ENCODE results near the gene COMMD2.

Gene COMMD2

DNA sequence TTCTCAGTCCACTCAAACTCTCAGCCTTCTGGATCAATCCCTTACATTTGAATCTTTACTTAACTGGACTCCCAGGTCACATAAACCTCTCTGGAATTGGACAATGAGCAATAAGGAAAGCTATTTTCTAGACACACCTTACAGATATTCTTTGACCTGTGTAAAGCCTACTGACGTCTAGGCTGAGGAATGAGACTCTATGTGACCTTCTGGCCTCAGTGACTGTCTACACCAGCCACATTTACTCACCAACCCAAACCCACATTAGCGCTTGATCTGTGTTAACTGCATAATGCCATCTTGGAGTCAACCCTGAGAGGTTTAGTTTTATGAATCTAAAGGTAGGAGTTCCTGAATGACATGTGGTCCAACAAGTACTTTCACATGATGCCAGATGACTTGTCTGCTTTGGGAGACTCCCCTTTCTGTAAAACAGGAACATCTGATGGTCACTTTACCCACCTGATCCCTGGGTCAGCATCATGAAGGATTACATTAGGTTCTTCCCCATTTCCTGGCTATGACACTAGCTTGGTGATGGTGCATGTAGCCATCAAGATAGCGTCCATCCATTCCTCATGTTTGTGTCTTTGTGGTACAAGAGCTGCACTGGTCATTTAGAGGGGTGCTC is 11.4 kb upstream of the COMMD2 start:
- DNase-seq = no peak

DNA sequence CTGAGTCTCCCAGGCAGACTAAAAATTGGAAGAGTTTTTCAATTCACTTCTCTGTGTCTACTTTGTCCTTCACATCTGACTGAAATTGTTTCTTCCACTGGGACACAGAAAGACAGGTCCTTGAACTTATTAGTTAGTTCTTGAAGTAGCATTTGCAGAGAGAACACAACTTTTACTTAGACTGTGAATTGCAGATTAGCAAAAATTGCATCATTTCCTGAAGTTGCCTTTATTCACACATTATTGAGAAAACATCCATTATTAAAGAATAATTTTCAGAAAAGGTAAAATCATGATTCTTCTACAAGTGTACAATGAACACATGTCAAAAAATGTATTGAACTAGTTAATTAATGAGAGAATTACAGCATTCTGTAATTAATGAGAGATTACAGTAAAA is 1.4 kb upstream of the COMMD2 start:
- no peak for DNase-seq

DNA sequence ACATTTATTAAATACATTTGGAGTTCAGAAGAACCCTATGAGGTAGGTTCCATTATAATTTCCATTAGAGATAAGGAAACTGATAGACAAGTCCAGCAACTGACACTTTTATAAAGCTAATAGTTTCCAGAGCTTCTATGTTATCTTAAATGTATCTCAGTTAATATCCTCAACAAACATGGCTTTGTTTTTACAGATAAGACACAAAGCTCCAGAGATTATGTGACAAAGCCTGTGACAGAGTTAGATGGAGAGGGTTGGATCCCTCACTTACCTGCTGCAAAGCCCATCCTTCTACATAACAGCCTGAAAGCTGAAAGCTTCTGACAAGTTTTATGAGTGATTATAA is 473 bp upstream of the COMMD2 start:
- no peak for DNase-seq

DNA sequence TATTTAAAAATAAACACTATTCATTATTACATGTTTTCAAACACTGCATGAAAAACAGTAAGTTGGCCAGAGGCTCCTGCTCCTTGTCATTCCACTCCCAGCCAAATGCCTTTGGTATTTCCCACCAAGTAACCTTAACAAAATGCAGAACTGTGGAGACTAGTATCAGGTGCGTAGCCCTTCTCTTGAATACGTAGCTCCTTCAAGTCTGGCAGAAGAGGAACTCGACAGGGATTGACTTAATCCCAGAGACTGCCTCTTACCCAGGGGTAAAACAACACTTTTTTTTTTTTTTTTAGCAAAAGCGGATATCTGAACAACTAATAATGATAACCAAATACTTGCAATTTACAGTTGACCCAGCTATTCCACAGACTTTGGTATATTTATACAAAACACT is 738 bp downstream of the COMMD2 start:
- DNase-seq = no peak

DNA sequence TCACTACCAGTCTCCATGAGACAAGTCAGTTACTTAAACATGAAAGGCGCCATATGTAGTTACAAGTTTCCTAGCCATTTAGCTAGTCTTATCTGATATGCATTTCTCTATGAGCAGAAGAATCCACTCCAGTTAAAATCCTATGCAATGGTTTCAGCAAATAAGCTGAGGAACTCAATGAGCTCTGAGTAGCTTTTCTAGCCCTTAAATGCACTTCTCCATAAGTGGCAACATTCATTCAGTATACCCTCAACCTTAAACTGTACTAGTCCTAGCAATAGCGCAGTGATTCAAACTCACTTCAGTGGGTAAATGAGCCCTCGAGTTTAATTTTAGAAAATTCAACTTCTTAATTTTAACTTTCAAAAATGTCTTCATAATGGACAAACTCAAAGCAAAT is 7.7 kb downstream of the COMMD2 start:
- DNase-seq = no peak

DNA sequence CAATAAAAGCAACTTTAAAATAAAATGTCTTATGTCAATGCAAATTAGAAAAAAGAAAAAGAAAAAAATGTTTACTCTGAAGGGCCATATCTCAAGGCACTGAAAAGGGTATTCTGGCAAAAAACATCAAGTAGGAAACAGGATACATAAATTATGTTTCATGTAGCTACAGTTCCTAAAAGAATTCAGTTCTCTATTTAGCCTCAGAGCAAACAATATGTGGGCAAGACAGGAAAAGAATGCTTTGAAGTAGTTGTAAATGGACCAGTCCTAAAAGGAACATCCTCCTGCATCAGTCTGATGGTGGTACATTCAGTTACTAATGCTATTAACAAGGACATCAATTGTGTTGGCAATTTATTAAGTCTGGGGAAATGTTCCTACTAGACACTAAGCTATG is 8.1 kb downstream of the COMMD2 start:
- DNase-seq = no peak

DNA sequence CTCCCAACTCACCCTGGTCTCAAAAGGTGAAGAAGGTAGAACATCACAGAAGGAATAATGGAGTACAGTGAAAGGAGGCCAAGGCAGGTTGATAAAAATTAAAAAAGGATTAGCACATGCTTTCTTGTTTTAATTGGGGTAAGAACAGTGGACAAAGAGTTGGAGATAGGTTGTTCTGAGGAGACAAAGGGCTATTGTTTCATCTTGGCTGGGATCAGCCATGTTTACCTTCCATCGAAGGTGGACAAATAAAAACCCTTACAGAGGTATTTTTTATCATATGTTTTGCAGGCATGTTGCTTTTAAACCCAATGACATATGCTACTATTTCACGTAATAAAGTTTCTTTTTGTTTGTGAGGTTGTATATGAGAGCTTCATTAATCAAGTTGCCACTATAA is 12.9 kb downstream of the COMMD2 start:
- no peak for DNase-seq

DNA sequence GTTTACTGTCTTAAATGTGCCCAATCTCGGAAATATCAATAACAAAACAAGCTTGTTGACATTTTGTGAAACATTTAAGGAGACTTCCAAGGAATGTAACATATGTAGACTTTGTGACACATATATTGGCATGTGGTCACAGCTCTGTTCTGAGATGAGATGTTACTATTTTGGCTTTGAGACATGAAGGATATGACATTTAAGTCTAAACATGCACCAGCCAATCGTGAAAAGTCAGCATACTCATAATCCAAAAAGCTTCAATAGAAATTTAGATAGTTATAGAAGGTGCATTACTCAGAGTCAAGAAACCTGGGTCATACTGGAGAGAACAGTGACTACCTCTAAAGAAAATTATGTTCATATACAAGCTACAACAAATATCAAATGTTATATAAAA is 13.4 kb downstream of the COMMD2 start:
- no peak for DNase-seq

DNA sequence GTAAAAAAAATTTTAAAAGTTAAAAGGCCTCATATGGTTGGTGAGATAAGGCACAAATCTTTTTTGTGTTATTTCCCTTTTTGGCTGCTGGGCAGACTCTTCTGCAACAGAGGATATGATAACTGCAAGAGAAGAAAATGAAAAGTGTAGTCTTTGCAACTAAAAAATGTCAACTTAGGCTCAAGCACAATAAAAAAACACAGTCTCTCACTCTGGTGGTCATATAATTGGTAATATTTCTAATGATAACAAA is 15.4 kb downstream of the COMMD2 start:
- no peak for DNase-seq

DNA sequence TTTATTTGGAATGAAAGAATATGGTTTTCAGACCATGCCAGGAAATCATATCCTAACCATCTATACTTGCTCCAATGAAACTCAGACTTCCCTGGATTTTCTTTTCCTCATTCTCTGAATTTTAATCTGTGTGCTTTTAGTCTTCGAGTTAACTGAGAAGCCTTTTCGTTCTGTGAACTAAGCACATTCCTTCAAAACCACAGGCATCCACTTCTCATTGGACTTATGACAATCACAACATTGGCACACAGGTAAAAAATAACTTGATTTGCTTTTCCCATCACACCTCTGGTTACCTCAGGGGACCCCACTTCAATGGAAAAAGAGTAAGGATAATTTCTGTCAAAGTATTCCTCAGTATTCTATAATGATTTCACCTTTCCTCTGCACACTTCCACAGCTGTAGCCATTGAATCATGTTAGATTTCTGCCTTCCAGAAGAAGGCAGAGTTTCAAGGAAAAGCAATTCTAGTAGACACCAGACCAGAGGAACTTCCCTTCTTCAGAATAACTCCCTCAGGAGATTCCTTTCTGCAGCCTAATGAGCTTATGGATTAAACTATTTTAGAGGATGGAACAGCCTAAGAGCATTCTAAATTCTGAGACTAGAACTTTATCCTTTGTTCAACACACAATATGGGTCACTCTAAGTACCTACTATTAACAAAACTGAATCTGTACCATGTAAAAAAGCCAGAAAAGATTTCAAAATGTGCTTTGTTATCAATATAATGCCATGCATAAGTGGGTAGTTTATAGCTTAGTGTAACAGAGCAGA is 15.9 kb downstream of the COMMD2 start:
- DNase-seq = no peak

DNA sequence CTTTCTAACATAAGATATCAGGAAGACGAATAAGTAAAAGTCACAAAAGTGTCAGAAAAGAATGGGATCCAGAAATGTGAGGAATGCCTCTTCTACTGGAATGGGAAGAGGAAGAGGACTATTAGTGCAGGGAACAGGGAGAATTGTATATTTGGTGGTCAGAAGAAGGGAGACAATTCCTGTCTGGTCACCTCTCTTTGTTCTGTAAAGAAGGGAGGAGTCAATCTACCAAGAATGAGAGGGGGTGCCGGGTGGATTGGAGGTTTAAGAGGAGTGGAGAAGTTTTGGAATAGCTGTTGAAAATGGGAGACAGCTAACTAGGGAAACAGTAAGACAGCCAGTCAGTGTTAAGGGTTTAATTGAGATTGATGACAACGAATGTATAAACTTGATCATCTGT is 20.1 kb downstream of the COMMD2 start:
- no peak for DNase-seq

DNA sequence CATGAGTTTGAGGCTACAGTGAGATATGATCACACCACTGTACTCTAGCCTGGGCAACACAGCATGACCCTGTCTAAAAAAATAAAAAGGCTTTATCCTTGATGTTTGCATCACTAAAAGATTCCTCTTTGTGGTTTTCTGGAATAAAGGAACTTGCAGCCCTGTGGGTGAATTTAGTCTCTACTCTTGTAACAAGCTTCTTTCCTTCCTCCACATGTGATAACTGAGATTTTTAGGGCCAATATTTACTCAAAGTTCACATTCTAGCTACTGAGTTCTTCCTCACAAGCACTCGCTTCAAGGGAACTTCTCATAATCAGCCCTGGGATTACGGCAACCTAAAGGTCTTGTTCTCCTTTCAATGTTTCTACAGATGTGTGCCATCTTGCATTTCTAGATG is 24.6 kb downstream of the COMMD2 start:
- DNase-seq = no peak

DNA sequence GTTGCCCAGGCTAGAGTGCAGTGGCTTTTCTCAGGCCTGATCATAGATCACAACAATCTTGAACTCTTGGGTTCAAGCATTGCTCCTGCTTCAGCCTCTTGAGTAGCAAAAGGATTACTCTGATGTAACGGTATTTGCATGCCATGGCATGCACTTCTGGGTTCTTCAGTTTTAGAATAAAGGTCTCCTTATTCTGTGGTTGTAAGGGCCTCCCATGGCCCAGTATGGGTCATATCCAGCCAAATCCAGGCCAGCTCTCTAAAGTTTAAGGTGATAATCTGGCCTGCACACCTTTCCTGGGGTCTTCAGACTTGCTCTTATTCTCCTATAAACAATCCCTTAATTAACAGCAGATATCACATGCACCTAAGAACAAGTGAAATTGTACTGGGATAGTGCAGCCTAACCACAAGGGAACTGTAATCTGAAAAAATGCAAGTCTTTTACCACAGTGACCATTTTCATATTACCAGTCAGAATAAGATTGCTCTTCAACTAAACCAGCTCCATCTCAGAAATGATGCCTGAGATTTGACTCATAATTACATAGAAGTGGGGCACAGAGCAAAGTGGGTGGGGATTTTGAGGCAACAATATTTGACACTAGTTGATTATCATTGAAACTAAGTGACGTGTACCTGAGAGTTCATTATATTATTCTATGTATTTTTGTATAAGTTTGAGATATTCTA is 25.4 kb downstream of the COMMD2 start:
- DNase-seq = no peak

DNA sequence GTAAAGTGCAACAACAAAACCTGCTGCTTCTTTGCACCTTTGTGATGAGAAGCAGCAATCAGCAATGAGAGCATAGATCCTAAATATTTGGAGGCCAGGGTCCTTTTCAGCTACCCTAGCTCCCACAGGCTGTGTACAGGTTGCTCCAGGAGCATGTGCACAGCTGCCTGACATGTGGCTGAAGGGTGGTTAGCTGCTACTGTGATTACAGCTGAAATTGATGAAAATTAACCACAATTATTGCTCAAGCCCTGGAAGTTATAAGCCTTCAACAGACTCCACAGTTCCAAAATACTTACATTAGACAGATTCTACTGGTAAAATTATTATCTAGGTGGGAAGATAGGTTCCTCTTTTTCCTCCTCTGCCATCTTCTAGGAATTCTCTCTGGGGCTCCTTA is 28.5 kb downstream of the COMMD2 start:
- DNase-seq = no peak

DNA sequence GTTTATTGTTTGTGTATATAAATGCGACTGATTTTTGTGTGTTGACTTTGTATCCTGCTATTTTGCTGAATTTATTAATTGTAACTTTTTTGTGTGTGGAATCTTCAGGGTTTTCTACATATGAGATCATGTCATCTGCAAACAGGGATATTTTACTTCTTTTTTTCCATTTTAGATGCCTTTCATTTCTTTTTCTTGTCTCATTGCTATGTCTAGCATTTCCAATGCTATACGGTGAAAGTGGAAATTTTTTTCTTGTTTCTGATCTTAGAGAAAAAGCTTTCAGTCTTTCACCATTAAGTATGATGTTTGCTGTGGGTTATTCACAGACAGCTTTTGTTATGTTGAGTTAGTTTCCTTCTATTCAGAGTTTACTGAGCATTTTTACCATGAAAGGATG is 31.4 kb downstream of the COMMD2 start:
- DNase-seq = no peak

DNA sequence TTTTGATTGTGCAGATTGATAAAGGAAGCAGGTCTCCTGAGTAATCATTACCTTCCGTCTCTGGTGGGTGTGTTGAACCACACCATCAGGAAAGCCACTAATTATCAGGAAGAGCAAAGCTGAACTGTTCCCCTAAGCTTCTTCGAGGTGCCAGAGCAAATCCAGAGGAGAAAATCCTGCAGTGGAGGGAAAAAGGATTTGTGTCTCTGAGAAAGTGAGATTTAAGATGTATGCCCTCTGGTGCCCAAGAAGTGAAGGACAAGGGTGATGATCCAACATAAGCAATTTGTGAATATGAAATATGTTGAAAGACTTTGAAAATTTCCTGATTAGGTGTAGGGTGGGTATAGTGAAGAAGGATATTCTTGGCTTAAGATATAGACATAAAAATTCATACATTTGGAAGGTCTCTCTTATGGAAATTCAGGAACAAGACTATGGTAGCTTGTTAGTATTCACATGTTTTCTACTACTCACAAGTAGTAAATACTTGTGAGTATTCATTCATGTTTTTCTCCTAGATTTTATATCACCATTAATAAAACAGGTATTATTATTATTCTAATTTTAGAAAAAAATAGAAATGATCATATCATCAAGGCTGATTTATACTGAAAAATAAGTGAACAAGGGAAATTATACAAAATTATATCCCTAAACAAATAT is 34.8 kb downstream of the COMMD2 start:
- DNase-seq = peak; percentile 12

DNA sequence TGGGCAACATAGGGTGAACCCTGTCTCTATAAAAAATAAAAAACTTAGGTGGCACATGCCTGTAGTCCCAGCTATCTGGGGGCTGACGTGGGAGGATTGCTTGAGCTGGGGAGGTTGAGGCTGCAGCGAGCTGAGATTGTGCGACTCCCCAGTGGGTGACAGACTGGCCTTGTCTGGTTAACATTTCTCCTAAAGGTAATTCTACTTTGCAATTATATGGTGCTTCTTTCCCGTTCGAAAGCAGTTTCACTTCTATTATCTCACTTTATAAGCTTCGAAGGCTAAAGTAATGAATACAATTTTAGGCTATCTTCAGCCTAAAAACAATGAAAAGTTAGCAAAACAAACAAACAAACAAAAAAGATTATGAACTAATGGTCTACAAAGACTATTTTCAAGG is 35.3 kb downstream of the COMMD2 start:
- DNase-seq = no peak

DNA sequence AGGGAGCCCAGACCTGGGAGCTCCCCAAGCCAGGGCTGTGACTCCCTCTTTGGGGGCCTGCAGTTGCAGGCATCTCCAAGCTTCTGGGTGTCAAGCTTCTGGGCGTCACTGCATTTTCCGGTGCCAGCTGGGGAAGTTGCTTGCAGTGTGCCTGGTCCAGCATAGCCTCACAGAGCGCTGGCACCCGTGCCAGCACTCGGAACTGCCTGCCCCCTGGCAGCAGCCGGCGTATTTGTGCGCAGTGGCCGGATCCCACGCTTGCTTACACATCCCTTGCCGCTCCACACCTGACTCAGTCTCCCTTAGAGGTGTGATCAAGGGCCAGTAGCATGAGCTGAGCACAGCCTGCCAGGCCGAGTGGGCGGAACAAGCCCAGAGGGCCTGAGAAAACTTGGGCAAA is 37.0 kb downstream of the COMMD2 start:
- no peak for DNase-seq

DNA sequence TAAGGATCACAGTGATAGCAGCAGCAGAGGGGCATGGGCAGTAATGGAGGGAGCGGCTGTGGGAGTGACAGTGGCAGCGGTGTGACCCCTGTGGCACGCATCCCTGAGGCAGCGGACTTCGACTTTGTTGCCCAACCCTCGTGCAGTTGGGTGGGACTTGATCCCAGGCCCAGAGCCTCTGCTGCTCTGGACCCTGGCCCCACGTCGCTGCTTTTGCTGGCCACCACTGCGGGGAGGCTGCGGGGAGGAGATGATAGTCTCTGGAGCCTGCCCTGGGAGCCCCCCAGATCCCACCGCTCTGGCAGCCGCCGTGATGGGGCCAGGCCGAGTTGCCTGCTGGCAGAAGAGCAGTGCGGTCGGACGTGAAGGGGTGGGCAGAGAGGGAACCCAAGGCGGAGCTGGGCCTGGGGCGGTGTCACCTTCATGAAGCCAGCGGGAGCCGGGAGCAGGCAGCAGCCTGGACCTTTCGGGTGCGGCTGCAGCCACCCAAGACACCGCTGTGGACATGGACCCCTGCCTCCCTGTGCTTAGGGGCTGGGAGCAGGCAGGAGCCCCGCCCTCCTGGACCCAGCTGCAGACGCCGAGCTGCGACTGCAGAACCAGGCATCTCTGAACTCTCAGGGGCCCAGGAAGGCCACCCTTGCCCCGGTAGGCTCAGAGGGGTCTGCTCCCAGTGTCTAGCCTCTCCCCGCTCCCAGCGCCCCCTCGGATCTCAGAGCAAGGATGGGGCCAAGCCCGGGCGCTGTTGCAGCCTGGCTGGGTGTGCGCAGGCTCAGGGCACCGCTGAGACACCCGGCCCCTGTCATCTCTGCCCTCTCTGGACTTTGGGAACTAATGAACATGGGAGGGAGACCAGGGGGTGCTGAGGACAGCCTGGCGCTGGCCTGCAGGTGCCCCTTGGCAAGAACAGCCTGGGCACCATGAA is 38.3 kb downstream of the COMMD2 start:
- no peak for DNase-seq

DNA sequence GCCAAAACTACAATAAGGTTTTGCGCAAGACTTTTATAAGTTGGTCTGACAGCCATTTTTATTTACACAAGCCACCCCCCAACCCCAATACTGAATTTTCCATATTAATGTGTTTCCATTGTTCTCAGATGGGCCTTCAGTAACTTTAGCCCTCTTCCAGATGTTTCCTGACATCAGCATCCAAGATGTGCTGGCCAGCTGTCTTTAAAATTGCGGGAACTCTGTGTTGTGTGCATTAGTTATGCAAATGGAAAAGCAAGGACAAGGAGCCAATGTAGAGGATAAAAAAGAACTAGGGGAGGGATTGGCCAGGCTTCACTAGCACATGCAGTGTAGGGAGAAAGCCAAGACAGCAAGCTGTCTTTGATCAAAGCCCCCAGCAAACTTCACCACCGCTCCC is 45.4 kb downstream of the COMMD2 start:
- DNase-seq = no peak

DNA sequence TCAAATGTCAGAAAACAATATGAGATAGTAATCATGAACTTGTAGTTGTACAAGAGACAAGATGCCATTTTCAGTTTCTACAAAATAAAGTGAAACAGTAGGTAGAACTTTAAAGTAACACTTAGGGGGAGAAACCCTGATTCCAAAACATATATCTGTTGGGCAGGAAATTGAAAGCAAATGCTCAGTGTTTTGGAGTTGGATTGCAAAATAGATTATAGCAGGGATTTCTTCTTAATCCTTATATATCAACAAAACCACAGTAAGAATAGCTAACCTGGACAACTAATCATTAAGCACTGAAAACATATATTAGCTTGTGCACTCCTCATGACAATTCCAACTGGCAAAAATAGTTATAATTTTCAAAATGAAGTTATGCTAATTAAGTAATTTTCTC is 46.9 kb downstream of the COMMD2 start:
- DNase-seq = no peak

DNA sequence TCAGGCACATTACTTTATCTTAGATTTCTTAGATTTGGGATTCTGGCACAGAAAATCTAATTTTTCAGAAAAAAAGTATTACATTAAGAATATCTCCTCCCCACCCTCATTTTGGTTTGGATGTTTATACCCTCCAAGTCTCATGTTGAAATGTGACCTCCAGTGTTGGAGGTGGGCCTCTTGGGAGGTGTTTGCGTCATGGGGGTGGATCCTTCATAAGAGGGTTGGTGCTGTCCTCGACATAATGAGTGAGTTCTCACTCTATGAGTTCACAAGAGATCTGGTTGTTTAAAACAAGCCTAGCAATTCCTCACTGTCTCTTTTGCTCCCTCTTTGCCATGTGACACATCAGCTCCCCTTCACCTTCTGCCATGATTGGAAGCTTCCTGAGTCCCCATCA is 48.8 kb downstream of the COMMD2 start:
- DNase-seq = no peak

Measured in NCI-H2227 treated with DMSO at 0.1 percent for 48 hours (cell line).